T-cell (primary cell): ENCODE data around the gene RANBP2. TPM values are rescaled to one million over a fixed set of nuclear protein-coding genes. Genes with fewer than 3 reads are reported as not detected.
A peak's percentile ranks its signal among the peaks of the same experiment; 100 is the strongest.
"Not testable (repeated sequence)": the region's sequence is repeated elsewhere in the genome, so short reads cannot be mapped to it uniquely, and the experiment has no call there.

ENCODE experiments used
- ATAC-seq, 4 experiments: fragments of 200-7000 bp in 3 of 4; fragments of 150-1000 bp in 1 of 4; cut with Tn5 transposase; replicated peaks in 1 of 4; 1 replicate in 3 of 4; 2 replicates in 1 of 4; pipeline ENCODE4 v1.10.0; 2021; ENCODE audit warnings: moderate library complexity in 3 of 4, mild to moderate bottlenecking in 2 of 4, moderate number of reproducible peaks in 1 of 4
- CTCF ChIA-PET, 2 donors: fragments of 300-600 bp; sonication (Branson Sonifier 250); formaldehyde crosslinking; loops; one replicate each; lab custom pipeline; 2022; ENCODE audit warnings: antibody characterized with exemption in 2 of 2; lab: Charles Lee
- POLR2A ChIA-PET, 2 donors: fragments of 300-600 bp; sonication (Branson Sonifier 250); formaldehyde crosslinking; loops; one replicate each; lab custom pipeline; 2022; ENCODE audit warnings: antibody characterized with exemption in 2 of 2; lab: Charles Lee
- DNase-seq, 35 experiments: peaks; one replicate each; pipeline versions ENCODE4 v3.0.0 to v3.0.0-alpha.2; 2013 to 2023
- H3K27ac ChIP-seq: one replicate; pipeline ENCODE4 v1.5.1; 2013; ENCODE audit warnings: low read length
- H3K27me3 ChIP-seq, 2 experiments: replicated peaks in 1 of 2; 1 replicate in 1 of 2; 2 replicates in 1 of 2; pipeline versions ENCODE4 v1.6.1 to v1.7.0; 2013; ENCODE audit warnings: low read length in 1 of 2, mixed read lengths in 1 of 2; ENCODE audit not compliant: control insufficient read depth in 2 of 2, insufficient read depth in 2 of 2; ENCODE audit errors: extremely low read depth in 1 of 2
- H3K36me3 ChIP-seq, 2 donors: 1 replicate in 1 of 2; 2 replicates in 1 of 2; pipeline versions ENCODE4 v1.6.1 to v1.7.0; 2013; ENCODE audit warnings: low read length in 1 of 2; ENCODE audit not compliant: control insufficient read depth in 2 of 2, insufficient read depth in 1 of 2; ENCODE audit errors: extremely low read depth in 1 of 2
- H3K4me1 ChIP-seq, 2 experiments: 1 replicate in 1 of 2; 2 replicates in 1 of 2; pipeline versions ENCODE4 v1.6.1 to v1.7.0; 2013; ENCODE audit warnings: low read length in 2 of 2, mixed read lengths in 1 of 2; ENCODE audit not compliant: insufficient read depth in 2 of 2, control insufficient read depth in 1 of 2; ENCODE audit errors: extremely low read depth in 1 of 2
- H3K4me3 ChIP-seq, 2 donors: 1 replicate in 1 of 2; 2 replicates in 1 of 2; pipeline versions ENCODE4 v1.5.1 to v1.7.0; 2013; ENCODE audit warnings: mild to moderate bottlenecking in 2 of 2, low read length in 1 of 2, moderate library complexity in 1 of 2; ENCODE audit not compliant: control insufficient read depth in 1 of 2; ENCODE audit errors: extremely low read depth in 1 of 2
- H3K9me3 ChIP-seq: 2 replicates; pipeline ENCODE4 v1.7.0; 2013
- H3K27ac Mint-ChIP-seq, 2 donors: one replicate each; pipeline ENCODE4 v1.8.0; 2020 to 2021; ENCODE audit warnings: mild to moderate bottlenecking in 2 of 2, mixed read lengths in 2 of 2
- H3K27me3 Mint-ChIP-seq, 2 donors: one replicate each; pipeline ENCODE4 v1.8.0; 2021 to 2022; ENCODE audit warnings: mixed read lengths in 2 of 2
- H3K36me3 Mint-ChIP-seq: one replicate; pipeline ENCODE4 v1.8.0; 2021; ENCODE audit warnings: mixed read lengths
- H3K4me1 Mint-ChIP-seq, 3 donors: one replicate each; pipeline ENCODE4 v1.8.0; 2020 to 2022; ENCODE audit warnings: mixed read lengths in 3 of 3, mild to moderate bottlenecking in 1 of 3
- H3K4me3 Mint-ChIP-seq, 3 donors: one replicate each; pipeline ENCODE4 v1.8.0; 2020 to 2022; ENCODE audit warnings: mild to moderate bottlenecking in 3 of 3, mixed read lengths in 3 of 3, moderate library complexity in 3 of 3
- H3K9me3 Mint-ChIP-seq, 3 donors: one replicate each; pipeline ENCODE4 v1.8.0; 2020 to 2022; ENCODE audit warnings: mixed read lengths in 3 of 3
- WGBS: methylation state at CpG from one replicate; pipeline ENCODE4 v1.1.5; 2013; ENCODE audit warnings: missing lambda C conversion rate; ENCODE audit not compliant: insufficient coverage; 5-methylcytosine and 5-hydroxymethylcytosine counted together
- total RNA-seq, 35 experiments: library from RNA in 6 of 35; stranded (reverse) in 6 of 35; fragments of 120-200 nt in 1 of 35; gene quantifications; one replicate each; pipeline versions ENCODE4 v1.2.1 to v1.2.4 and lab custom pipeline; 2013 to 2026

RANBP2 gene
- total RNA-seq = 100 to 1,000 TPM in 2 of 5 donors, 10 to 100 TPM in 3; 65.8 to 131 (median 74.6) TPM
- total RNA-seq (2013) = 72.7 TPM
- total RNA-seq (lab: John Stamatoyannopoulos, UW) = 339 to 1,157 (median 503) reads per million in 29 experiments

DNA sequence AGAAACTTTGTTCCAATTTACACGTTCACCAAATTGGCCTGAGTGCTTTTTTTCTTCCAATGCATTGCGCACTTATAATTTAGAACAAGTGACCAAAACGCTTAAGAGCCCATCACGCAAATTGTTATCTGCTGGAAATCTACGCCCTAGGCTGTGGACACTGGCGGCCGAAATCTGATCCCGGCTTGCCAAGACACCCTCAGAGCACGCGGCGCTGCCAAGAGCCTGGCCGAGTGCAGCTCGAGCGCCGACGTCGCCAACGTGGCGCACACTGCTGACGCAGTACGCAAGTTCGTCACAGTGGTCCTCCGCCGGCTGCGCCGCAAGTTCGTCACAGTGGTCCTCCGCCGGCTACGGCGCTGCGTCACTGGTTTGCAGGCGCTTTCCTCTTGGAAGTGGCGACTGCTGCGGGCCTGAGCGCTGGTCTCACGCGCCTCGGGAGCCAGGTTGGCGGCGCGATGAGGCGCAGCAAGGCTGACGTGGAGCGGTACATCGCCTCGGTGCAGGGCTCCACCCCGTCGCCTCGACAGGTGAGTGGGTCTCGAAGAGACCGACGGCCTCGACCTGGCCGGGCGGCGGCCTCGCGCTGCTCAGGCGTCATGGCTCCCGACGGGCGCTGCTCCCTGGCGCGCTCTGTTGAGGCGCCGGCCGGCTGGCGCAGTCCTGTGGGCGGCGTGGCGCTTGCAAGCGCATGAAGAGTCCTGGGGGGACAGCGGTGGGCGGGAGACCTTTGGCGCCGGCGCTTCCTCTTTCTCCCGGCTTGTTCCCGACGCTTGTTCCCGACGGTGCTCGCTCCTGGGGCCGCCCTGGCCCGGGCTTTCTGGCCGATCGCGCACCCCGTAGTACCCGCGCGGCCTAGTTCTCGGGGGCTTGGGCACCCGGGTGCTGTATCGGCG lies at the start of gene RANBP2:
TSS of gene RANBP2 (plus strand) at position 334 of the 896 bp plus-strand sequence. CDS start at position 459, 125 bp downstream.
- peaks cover 3 to 18% of the 10 kb centered on the region in 2 experiments for H3K4me1 ChIP-seq
- CTCF ChIA-PET = no interaction called here
- no peaks in the 10 kb centered on the region for H3K36me3 ChIP-seq
- POLR2A ChIA-PET = interaction anchor here in 1 of 2 donors (0.7 kb wide), 1 partner anchor 186 kb away, joined by 5 read pairs; no protein-coding TSS in a partner anchor
- no peaks in the 10 kb centered on the region for H3K9me3 ChIP-seq
- ATAC-seq (peak; percentile 93 to 98 (median 98)), DNase-seq (peak; percentile 83 to 98 (median 94))
- peak within 1 kb of the TSS; percentile 93 for H3K27ac ChIP-seq
- no peaks in the 10 kb centered on the region for H3K27me3 Mint-ChIP-seq
- H3K4me1 Mint-ChIP-seq = peaks cover 35 to 41% (median 40%) of the 10 kb centered on the region in 3 donors
- H3K27me3 ChIP-seq = no peaks in the 10 kb centered on the region
- H3K27ac Mint-ChIP-seq = peak within 1 kb of the TSS; percentile 96 to 97
- WGBS = under 1% methylated on average over 93 of the region's 97 CpGs
- H3K4me3 Mint-ChIP-seq = peak within 1 kb of the TSS; percentile 94 to 95 (median 94)
- H3K36me3 Mint-ChIP-seq = peaks cover 3% of the 10 kb centered on the region
- peak within 1 kb of the TSS; percentile 80 to 88 for H3K4me3 ChIP-seq
- H3K9me3 Mint-ChIP-seq = no peaks in the 10 kb centered on the region

DNA sequence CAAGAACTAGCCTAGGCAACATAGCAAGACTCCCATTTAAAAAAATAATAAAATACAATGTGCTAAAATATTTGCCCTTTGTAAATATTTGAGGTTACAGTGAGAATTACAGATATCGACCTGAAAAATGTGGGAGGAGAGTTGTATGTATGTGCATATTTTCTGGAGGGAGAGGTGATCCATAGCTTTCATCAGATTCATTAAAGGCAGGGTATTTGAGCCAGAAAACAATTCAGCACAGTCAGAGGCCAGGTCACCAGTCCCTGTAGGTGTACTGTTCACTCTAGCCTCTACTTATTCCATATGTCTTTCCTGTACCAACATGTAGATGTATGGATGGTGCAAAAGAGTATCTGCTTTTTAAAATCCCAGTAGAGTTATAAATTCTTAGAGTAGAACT lies 49.0 kb upstream of the RANBP2 start:
- H3K27ac Mint-ChIP-seq, H3K4me1 Mint-ChIP-seq, H3K9me3 Mint-ChIP-seq: not testable (repeated sequence)

DNA sequence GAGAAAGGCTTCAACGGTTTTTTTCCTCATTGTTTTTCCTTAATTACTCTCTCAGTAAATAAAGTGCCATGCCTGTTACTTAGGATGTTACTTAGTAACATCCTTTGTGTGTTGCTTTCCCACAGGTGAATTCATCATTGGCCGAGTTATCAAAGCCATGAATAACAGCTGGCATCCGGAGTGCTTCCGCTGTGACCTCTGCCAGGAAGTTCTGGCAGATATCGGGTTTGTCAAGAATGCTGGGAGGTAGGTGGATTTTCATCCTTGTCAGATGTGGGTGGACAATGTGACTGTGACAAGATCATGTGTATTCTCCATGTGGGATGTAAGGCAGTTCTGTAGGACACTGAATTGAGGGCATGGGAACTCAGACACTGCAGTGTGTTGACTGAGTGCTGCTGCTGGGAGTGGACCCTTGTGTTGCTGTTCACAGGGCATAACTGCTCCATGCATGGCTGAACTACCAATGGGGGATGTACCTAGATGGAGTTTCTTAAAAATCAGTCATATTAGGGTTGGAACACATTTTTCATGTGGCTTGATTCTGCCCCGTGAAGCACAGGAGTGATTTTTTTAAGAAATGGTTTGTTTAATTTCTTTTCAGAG lies 47.0 kb upstream of the RANBP2 start:
- H3K27ac ChIP-seq, ATAC-seq, H3K4me1 ChIP-seq, H3K9me3 Mint-ChIP-seq, H3K4me1 Mint-ChIP-seq, H3K27me3 Mint-ChIP-seq, H3K9me3 ChIP-seq, POLR2A ChIA-PET, H3K4me3 Mint-ChIP-seq, H3K27ac Mint-ChIP-seq, H3K27me3 ChIP-seq, H3K4me3 ChIP-seq, DNase-seq: not testable (repeated sequence)
- peaks cover 0 to 15% of the 10 kb centered on the region in 2 donors for H3K36me3 ChIP-seq
- WGBS = no CpG with 5 or more reads among the region's 6 CpGs
- peaks cover 13% of the 10 kb centered on the region for H3K36me3 Mint-ChIP-seq
- CTCF ChIA-PET = interaction anchor here in 1 of 2 donors (0.7 kb wide), 1 partner anchor 30 kb away, joined by 6 read pairs; no protein-coding TSS in a partner anchor

More for the DNA sequence above, 49.0 kb upstream of the RANBP2 start:
- H3K9me3 ChIP-seq, CTCF ChIA-PET, H3K27me3 Mint-ChIP-seq, H3K36me3 ChIP-seq, H3K27ac ChIP-seq, H3K27me3 ChIP-seq, H3K4me3 ChIP-seq, ATAC-seq, H3K36me3 Mint-ChIP-seq, H3K4me1 ChIP-seq, DNase-seq, POLR2A ChIA-PET, H3K4me3 Mint-ChIP-seq: not testable (repeated sequence)
- WGBS = no CpG with 5 or more reads among the region's 1 CpG

DNA sequence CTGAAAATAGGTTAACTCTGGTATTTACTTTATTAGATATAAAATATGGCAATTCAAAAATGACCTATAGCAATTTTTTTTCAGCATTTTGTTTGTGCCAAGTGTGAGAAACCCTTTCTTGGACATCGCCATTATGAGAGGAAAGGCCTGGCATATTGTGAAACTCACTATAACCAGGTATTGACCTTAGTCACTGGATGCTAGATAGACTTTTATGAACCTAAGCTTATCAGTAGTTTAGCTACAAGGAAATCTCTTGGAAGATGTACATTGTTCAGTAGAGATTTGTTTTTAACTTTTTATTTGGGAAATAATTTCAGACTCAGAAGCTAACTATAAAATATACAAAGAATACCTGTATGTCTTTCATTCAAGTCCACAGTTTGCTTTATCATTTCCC lies 42.8 kb upstream of the RANBP2 start:
- H3K36me3 Mint-ChIP-seq = peaks cover 23% of the 10 kb centered on the region
- H3K36me3 ChIP-seq = peaks cover 0 to 28% of the 10 kb centered on the region in 2 donors
- CTCF ChIA-PET, H3K4me1 Mint-ChIP-seq, ATAC-seq, H3K4me3 Mint-ChIP-seq, POLR2A ChIA-PET, H3K4me1 ChIP-seq, DNase-seq, H3K27ac Mint-ChIP-seq, H3K27ac ChIP-seq, H3K27me3 ChIP-seq, H3K9me3 ChIP-seq, H3K4me3 ChIP-seq, H3K27me3 Mint-ChIP-seq, H3K9me3 Mint-ChIP-seq: not testable (repeated sequence)
- no CpG with 5 or more reads among the region's 1 CpG for WGBS

DNA sequence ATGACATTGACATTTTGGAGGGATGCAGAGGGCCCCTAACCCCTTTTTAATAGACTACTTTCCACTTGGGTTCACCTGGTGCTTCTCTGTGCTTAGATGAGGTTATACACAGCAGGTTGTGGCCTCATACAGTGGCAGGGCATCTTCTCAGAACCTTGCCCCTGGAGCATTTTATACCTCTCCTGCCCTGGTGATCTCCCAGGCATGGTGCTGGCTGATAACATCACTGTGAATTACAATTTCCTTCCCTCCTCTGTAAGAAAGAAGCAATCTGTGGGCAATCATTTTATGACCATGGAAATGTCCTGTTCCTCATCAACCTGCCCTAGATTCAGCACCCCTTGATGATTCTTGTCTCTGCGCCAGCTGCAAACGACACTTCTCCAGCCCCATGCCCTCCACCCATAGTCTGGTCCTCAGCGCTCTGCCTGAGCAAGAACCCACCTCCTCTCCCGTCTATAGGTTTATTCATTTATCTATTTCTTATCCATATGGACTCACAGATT lies 42.0 kb upstream of the RANBP2 start:
- CTCF ChIA-PET, H3K27ac Mint-ChIP-seq, H3K27me3 ChIP-seq, H3K9me3 Mint-ChIP-seq, ATAC-seq, H3K9me3 ChIP-seq, POLR2A ChIA-PET, H3K4me1 ChIP-seq, H3K4me3 ChIP-seq, H3K4me3 Mint-ChIP-seq, H3K4me1 Mint-ChIP-seq, DNase-seq, H3K27me3 Mint-ChIP-seq, H3K27ac ChIP-seq: not testable (repeated sequence)
- WGBS = no CpG with 5 or more reads among the region's 4 CpGs
- H3K36me3 ChIP-seq = peaks cover 0 to 34% of the 10 kb centered on the region in 2 donors
- peaks cover 23% of the 10 kb centered on the region for H3K36me3 Mint-ChIP-seq

DNA sequence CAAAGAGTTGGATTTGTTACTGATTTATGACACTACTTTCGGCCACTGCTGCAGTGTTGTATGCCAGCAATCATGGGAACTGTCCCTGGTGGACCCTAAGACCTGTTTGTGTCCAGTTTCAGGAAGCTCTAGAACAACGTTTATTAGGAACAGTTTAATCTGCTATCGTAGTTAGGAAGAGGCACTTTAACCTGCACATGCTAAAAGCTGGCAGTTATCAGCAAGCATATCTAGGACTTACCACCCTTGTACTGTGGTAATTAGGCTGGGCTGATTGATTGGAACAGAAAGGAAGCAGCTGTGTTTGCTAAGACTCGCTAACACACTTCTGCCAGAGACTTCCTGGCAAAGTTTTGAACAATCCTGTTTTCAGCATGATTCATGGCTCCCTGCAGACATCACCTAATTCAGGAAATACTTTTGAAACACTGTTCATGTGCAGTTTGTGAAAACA lies 41.1 kb upstream of the RANBP2 start:
- H3K27me3 ChIP-seq, DNase-seq, ATAC-seq, POLR2A ChIA-PET, H3K4me3 Mint-ChIP-seq, H3K4me1 Mint-ChIP-seq, H3K9me3 ChIP-seq, H3K27ac ChIP-seq, H3K4me3 ChIP-seq, H3K27me3 Mint-ChIP-seq, CTCF ChIA-PET, H3K27ac Mint-ChIP-seq, H3K4me1 ChIP-seq, H3K9me3 Mint-ChIP-seq: not testable (repeated sequence)
- WGBS = 88% methylated on average over 1 of the region's 4 CpGs
- H3K36me3 Mint-ChIP-seq = peaks cover 23% of the 10 kb centered on the region
- H3K36me3 ChIP-seq = peaks cover 0 to 32% of the 10 kb centered on the region in 2 donors
